Activated naive CD8-positive, alpha-beta T cell treated with anti-CD3 and anti-CD28 coated beads, Interleukin-2, amount 50 U/mL, for 24 hours (primary cell): ENCODE measurements around the gene FMNL3.
"Not testable (repeated sequence)": the region's sequence is repeated elsewhere in the genome, so short reads cannot be mapped to it uniquely, and the experiment has no call there.

Experiments
- ATAC-seq: fragments of 150-1000 bp; cut with Tn5 transposase; one replicate; pipeline ENCODE4 v1.10.0; 2021
- DNase-seq: peaks from one replicate; pipeline ENCODE4 v3.0.0; 2021
- H3K27ac Mint-ChIP-seq: one replicate; pipeline ENCODE4 v1.8.0; 2021; ENCODE audit warnings: mild to moderate bottlenecking, mixed read lengths
- H3K27me3 Mint-ChIP-seq: one replicate; pipeline ENCODE4 v1.8.0; 2021; ENCODE audit warnings: mixed read lengths
- H3K36me3 Mint-ChIP-seq: one replicate; pipeline ENCODE4 v1.8.0; 2021; ENCODE audit warnings: low read depth, mixed read lengths
- H3K4me1 Mint-ChIP-seq: one replicate; pipeline ENCODE4 v1.8.0; 2021; ENCODE audit warnings: mixed read lengths
- H3K4me3 Mint-ChIP-seq: one replicate; pipeline ENCODE4 v1.8.0; 2021; ENCODE audit warnings: mild to moderate bottlenecking, moderate library complexity, mixed read lengths
- H3K9me3 Mint-ChIP-seq: one replicate; pipeline ENCODE4 v1.8.0; 2021; ENCODE audit warnings: mixed read lengths

FMNL3 gene

GRCh38 chr12:49626169-49626835 lies 80.9 kb downstream of the FMNL3 start:
- Mint-ChIP-seq H3K36me3 (no peaks in the 10 kb centered on the region), H3K27ac (no peak overlapping the region), H3K9me3 (no peaks in the 10 kb centered on the region), H3K4me1 (peaks cover 31% of the 10 kb centered on the region), H3K27me3 (peaks cover 3% of the 10 kb centered on the region), H3K4me3 (no peak overlapping the region)
- no peak for DNase-seq
- ATAC-seq = peak; percentile 38

DNA sequence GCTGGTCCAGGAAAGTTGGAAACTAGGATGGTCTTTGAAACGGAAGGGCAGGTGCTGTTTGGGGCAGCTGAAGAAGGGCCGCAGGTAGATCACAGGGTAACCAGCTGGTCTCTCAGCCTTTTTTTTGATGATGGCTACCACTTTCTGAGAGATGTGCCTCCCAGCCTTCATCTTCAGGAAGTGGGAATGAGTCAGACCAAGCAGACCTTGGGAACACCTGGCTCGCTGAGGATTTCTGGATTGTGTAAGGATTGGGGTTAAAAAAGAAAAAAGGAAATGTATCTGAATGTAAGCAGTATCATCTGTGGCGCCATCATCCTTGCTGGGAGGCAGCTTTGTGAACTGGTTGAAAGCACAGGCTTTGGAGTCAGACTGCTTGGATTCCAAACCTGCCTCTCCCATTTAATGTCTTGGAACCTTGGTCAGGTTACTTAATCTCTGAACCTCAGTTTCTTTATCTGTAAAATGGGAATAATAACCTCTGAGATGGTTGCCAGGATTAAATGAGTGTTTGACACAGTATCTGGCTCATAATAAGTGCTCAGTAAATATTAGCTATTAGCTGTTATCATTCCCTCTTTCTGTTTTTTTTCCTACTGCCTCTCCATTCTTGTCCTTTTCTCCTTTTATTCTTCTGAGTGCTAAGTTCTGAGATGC lies 82.2 kb downstream of the FMNL3 start:
- H3K4me1 Mint-ChIP-seq = peaks cover 39% of the 10 kb centered on the region
- no peaks in the 10 kb centered on the region for H3K36me3 Mint-ChIP-seq
- DNase-seq (no peak), ATAC-seq (no peak)
- H3K9me3 Mint-ChIP-seq = no peaks in the 10 kb centered on the region
- peaks cover 7% of the 10 kb centered on the region for H3K27me3 Mint-ChIP-seq
- H3K4me3 Mint-ChIP-seq = no peak overlapping the region
- H3K27ac Mint-ChIP-seq = no peak overlapping the region

DNA sequence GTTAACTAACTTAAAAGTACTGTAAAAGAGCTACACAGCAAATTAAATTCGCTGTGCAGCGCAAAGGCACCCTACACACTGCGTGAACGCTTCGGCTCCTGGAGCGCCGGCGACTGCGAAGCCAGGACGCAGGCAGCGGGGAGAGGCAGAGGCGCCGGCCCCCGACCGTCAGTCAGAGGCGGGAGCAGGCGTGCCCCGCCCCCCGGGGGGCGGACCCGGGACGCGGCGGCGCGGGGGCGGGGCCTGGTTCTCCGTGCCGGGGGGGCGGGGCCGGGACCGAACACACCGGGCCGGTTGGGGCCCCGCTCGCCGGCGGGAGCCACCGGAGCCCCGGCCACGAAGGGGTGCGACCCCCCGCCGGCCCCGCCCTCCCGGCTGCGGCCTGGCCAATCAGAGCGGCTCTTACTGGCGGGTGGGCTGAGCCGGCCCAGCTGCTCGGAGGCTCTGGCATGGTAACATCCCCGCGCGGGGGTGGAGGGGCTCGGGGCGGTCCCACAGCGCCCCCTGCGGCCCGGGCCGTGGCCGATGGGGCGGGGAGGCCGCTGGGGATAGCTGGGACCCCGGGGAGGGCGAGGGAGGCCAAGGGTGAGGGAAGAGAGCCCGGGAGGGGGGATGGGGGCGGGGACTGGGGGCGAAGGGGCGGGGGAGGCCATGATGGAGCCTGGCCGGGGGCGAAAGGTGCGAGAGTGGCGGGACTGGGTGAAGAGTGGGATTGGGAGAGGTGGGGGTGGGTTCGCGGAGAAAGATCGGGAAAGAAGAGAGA lies 83.9 kb downstream of the FMNL3 start, which contains the start of gene PRPF40B:
PRPF40B (plus strand) TSS at position 420 of the 763 bp plus-strand sequence; CDS start at position 450, 30 bp downstream.
- peak within 1 kb of the TSS; percentile 79 for H3K4me3 Mint-ChIP-seq
- peaks cover 19% of the 10 kb centered on the region for H3K27me3 Mint-ChIP-seq
- no peaks in the 10 kb centered on the region for H3K9me3 Mint-ChIP-seq
- H3K36me3 Mint-ChIP-seq = no peaks in the 10 kb centered on the region
- H3K27ac Mint-ChIP-seq = peak within 1 kb of the TSS; percentile 85
- peak; percentile 86 for DNase-seq
- peaks cover 39% of the 10 kb centered on the region for H3K4me1 Mint-ChIP-seq
- ATAC-seq = peak; percentile 77

DNA sequence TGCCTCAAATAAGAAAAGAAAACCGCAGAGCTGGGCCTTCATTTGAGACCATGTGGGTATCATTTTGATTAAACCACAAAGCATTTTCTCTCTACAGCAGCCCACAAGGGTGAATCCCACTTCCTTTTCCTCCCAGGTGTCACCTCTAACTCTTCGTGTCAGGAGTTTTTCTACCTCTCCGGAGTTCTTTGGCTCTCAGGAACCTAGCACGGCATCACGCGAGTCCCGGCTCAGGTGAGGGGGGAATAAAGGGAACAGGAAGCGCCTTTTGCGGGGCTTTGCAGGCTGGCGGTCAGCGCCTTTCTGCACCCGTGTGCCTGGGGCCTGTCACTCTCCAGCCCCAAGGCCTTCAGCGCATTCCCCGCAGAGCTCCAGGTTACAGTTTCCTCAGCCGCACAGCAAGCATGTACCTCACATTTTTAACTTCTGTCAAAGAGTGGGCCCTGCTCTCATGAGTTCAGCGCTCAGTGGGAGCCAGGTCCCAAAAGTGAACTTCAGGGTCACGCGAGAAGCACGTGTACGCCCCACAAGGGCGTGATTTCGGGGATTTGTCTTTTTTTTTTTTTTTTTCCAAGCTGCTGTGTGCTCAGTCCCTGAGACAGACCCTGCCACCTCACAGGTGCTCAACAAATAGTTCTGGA lies 84.6 kb downstream of the FMNL3 start:
- H3K36me3 Mint-ChIP-seq = no peaks in the 10 kb centered on the region

GRCh38 chr12:49621651-49622500 lies 85.3 kb downstream of the FMNL3 start:
- Mint-ChIP-seq H3K27ac (peak overlapping the region; percentile 85), H3K27me3 (peaks cover 24% of the 10 kb centered on the region), H3K36me3 (no peaks in the 10 kb centered on the region), H3K4me1 (peaks cover 39% of the 10 kb centered on the region), H3K9me3 (no peaks in the 10 kb centered on the region), H3K4me3 (peak overlapping the region; percentile 79)
- ATAC-seq (no peak), DNase-seq (no peak)

More for the DNA sequence above, 84.6 kb downstream of the FMNL3 start:
- peak overlapping the region; percentile 79 for H3K4me3 Mint-ChIP-seq
- H3K27ac Mint-ChIP-seq = peak overlapping the region; percentile 85
- DNase-seq = peak; percentile 56
- no peaks in the 10 kb centered on the region for H3K9me3 Mint-ChIP-seq
- H3K27me3 Mint-ChIP-seq = peaks cover 23% of the 10 kb centered on the region
- peak; percentile 44 for ATAC-seq
- H3K4me1 Mint-ChIP-seq = peaks cover 39% of the 10 kb centered on the region

- H3K4me3 Mint-ChIP-seq = no peak overlapping the region
- peaks cover 39% of the 10 kb centered on the region for H3K4me1 Mint-ChIP-seq
- H3K36me3 Mint-ChIP-seq = no peaks in the 10 kb centered on the region
- peaks cover 25% of the 10 kb centered on the region for H3K27me3 Mint-ChIP-seq
- DNase-seq (no peak), ATAC-seq (no peak)
- no peaks in the 10 kb centered on the region for H3K9me3 Mint-ChIP-seq
- H3K27ac Mint-ChIP-seq = no peak overlapping the region
These were observed 87.9 kb downstream of the FMNL3 start for GRCh38 chr12:49619286-49619685.

DNA sequence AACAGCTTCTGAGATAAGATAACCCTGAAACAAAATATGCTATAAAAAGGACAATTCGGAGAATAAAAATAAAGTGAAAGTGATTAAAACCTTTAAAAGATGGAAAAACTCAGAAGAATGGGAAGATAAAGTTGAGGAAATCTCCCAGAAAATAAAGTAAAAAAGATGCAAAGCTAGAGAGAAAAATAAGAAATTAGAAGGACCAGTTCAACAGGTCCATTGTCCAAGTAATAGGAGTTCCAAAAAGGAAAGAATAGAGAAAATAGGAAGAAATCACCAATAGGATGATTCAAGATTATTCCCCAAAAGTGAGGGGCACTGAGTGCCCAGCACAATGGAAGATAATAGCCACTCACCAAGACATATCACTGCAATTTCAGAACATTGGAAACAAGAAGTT lies 88.6 kb downstream of the FMNL3 start:
- H3K4me1 Mint-ChIP-seq = peaks cover 33% of the 10 kb centered on the region
- no peak overlapping the region for H3K27ac Mint-ChIP-seq
- ATAC-seq (no peak), DNase-seq (no peak)
- H3K27me3 Mint-ChIP-seq = peaks cover 23% of the 10 kb centered on the region
- H3K9me3 Mint-ChIP-seq = no peaks in the 10 kb centered on the region
- H3K4me3 Mint-ChIP-seq = no peak overlapping the region
- H3K36me3 Mint-ChIP-seq = no peaks in the 10 kb centered on the region

DNA sequence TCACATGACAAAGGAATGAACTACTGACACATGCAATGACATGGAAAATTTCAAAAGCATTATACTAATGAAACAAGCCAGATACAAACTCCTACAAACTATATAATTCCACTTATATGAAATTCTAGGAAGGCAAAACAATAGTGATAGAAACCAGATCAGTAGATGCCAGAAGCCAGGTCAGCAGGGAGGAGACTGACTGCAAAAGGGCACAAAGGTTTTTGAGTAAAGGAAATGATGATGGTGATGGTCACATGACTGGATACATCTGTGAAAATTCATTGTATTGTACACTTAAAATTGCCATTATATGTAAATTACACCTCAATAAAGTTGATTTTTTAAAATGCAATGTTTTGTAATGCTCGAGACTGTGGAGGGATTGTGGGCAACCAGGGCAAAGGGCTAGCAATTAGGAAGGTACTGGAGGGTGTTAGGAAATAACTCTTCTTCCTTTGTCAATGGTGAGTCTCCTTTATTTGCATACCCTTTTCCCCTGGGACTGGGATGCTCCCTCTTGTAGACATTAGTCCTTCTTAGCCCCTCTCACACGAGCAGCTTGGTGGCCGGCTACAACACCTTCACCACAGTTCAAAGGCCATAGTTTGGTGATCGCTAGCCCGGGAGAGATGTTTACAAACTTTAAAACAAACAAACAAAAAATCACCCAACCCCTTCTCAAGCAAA lies 90.5 kb downstream of the FMNL3 start:
- Mint-ChIP-seq H3K9me3 (no peaks in the 10 kb centered on the region), H3K4me1 (peaks cover 23% of the 10 kb centered on the region), H3K4me3 (no peak overlapping the region), H3K27me3 (peaks cover 29% of the 10 kb centered on the region), H3K36me3 (no peaks in the 10 kb centered on the region), H3K27ac (no peak overlapping the region)
- ATAC-seq (no peak), DNase-seq (no peak)

GRCh38 chr12:49615725-49616124 lies 91.5 kb downstream of the FMNL3 start:
- Mint-ChIP-seq H3K27ac (no peak overlapping the region), H3K4me3 (no peak overlapping the region), H3K9me3 (no peaks in the 10 kb centered on the region), H3K36me3 (no peaks in the 10 kb centered on the region), H3K4me1 (peaks cover 15% of the 10 kb centered on the region), H3K27me3 (peaks cover 25% of the 10 kb centered on the region)
- ATAC-seq = no peak
- no peak for DNase-seq

DNA sequence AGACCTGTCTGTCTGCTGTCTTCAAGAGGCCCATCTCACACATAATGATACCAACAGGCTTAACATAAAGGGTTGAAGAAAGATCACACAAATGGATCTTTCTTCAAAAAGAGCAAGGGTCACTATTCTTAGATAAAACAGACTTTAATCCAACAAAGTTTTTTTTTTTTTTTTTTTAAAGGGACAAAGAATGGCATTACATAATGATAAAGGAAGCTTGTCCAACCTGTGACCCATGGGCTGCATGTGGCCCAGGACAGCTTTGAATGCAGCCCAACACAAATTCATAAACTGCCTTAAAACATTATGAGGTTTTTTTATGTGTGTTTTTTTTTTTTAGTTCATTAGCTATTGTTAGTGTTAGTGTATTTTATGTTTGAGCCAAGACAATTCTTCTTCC lies 95.0 kb downstream of the FMNL3 start:
- H3K27ac Mint-ChIP-seq = no peak overlapping the region

DNA sequence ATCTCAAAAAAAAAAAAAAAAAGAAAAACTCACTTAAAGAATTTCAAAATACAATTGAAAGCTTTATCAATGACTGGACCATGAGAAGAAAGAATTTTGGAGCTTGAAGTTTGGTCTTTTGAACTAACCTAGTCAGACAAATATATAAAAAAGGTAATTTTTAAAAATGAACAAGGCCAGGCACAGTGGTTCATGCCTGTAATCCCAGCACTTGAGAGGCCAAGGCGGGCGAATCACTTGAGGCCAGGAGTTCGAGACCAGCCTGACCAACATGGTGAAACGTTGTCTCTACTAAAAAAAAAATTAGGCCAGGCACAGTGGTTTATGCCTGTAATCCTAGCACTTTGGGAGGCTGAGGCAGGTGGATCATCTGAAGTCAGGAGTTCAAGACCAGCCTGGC lies 96.4 kb downstream of the FMNL3 start:
- H3K27me3 Mint-ChIP-seq = peaks cover 12% of the 10 kb centered on the region
- not testable (repeated sequence) for ATAC-seq, DNase-seq, H3K4me3 Mint-ChIP-seq, H3K9me3 Mint-ChIP-seq, H3K27ac Mint-ChIP-seq, H3K4me1 Mint-ChIP-seq, H3K36me3 Mint-ChIP-seq

More for the DNA sequence above, 95.0 kb downstream of the FMNL3 start:
- DNase-seq (no peak), ATAC-seq (no peak)
- Mint-ChIP-seq H3K9me3 (peaks cover 5% of the 10 kb centered on the region), H3K4me3 (no peak overlapping the region), H3K36me3 (peaks cover 4% of the 10 kb centered on the region), H3K27me3 (peaks cover 12% of the 10 kb centered on the region), H3K4me1 (peaks cover 12% of the 10 kb centered on the region)

- H3K9me3 Mint-ChIP-seq = peaks cover 5% of the 10 kb centered on the region
- H3K36me3 Mint-ChIP-seq = peaks cover 4% of the 10 kb centered on the region
- DNase-seq = no peak
- H3K27ac Mint-ChIP-seq = no peak overlapping the region
- peaks cover 10% of the 10 kb centered on the region for H3K27me3 Mint-ChIP-seq
- no peak for ATAC-seq
- no peak overlapping the region for H3K4me3 Mint-ChIP-seq
- H3K4me1 Mint-ChIP-seq = peaks cover 3% of the 10 kb centered on the region
These were observed 97.4 kb downstream of the FMNL3 start for GRCh38 chr12:49609875-49610154.

GRCh38 chr12:49609059-49609874 lies 97.9 kb downstream of the FMNL3 start:
- no peak for ATAC-seq
- Mint-ChIP-seq H3K4me3 (no peak overlapping the region), H3K4me1 (peaks cover 3% of the 10 kb centered on the region), H3K27ac (no peak overlapping the region), H3K27me3 (peaks cover 10% of the 10 kb centered on the region), H3K36me3 (peaks cover 4% of the 10 kb centered on the region), H3K9me3 (peaks cover 5% of the 10 kb centered on the region)
- no peak for DNase-seq
